ENCODE measurements around the gene KCNT1.

DNA sequence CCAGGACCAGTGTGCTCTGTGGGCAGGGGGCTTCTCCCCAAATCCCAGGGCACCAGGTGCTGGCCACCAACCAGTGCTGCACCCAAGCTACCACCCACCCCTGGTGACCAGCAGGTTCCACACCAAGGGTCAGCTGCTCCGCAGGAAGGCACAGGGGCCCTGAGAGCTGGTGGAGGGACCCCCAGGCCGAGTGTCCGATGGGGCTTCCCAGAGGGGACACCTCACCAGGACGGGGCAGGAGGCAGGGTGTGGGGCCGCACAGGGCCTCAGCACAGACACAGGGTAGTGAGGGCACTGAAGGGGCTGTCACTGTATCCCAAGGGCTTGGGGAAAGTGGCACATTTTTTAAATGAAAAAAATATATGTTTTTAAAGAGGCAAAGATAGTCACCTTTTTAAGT lies 20.8 kb upstream of the KCNT1 start:
- TF ChIP-seq, protein P1, sequence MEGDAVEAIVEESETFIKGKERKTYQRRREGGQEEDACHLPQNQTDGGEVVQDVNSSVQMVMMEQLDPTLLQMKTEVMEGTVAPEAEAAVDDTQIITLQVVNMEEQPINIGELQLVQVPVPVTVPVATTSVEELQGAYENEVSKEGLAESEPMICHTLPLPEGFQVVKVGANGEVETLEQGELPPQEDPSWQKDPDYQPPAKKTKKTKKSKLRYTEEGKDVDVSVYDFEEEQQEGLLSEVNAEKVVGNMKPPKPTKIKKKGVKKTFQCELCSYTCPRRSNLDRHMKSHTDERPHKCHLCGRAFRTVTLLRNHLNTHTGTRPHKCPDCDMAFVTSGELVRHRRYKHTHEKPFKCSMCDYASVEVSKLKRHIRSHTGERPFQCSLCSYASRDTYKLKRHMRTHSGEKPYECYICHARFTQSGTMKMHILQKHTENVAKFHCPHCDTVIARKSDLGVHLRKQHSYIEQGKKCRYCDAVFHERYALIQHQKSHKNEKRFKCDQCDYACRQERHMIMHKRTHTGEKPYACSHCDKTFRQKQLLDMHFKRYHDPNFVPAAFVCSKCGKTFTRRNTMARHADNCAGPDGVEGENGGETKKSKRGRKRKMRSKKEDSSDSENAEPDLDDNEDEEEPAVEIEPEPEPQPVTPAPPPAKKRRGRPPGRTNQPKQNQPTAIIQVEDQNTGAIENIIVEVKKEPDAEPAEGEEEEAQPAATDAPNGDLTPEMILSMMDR (IDR thresholded peaks at IDR 0.05; ENCODE audit: poor library complexity) = no peak
- TF ChIP-seq EZH2phosphoT487 (IDR thresholded peaks at IDR 0.05; ENCODE audit: low read depth, severe bottlenecking, unreplicated experiment) = no peak
- no peak for TF ChIP-seq EZH2 (IDR thresholded peaks at IDR 0.05; ENCODE audit: borderline replicate concordance)

All from hepatocyte (in vitro differentiated cells).